ENCODE results near the gene PWWP2B. TPM values are rescaled to one million over a fixed set of nuclear protein-coding genes. Genes with fewer than 3 reads are reported as not detected.

Gene PWWP2B
- total and polyA plus RNA-seq, 11 donors, result 10.5 to 23.5 (median 15.3) TPM

DNA sequence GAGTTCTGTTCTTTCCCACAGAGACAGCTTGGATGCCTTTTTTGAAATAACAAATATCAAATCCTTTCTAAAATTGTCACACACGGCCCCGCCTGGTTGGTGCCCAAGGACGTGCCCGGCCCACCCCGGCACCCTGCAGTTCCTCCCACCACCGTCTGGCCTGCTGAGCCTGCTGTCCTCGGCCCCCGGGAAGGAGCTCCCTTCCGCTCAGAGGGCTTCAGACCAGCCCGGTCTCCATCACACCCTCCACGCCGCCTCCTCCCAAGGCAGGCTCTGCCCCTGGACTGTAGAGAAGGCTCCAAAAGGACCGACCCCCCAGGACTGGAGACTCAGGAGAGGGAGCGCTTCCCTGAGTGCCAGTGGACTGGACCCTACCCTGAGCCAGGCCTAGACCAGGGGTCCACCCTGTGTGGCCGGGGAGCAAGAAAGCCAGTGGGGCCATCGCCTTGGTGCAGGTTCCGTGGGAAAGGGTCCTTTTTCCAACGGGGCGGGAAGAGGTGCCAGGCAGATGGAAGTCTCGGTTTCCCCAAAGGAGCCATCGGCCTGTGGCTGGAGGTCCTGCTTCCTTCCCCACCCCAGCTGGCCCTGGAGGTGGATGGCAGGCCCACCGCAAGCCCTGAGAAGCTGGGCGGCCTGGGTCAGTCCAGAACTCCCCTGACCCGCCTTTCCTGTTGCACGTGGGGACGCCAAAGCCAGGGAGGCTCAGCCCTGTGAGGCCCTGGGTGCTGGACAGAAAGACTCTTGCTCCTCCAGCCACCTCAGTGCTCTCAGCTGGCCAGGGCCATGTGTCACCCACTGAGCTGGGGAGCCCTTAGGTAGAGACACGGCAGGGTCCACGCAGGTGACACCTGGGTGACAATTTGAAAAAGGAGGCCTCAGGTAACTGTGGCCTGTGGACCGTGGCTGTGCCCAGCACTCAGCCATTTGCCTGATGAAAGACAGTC, 69.8 kb downstream of the PWWP2B start:
- ATAC-seq (no peak), DNase-seq (peak in 3 of 5 donors; percentile 7 to 48 (median 32))
- Histone ChIP-seq H3K4me3 (no peak overlapping the region), H3K36me3 (no peaks in the 10 kb centered on the region), H3K27ac (peak overlapping the region in 7 of 12 donors; percentile 22 to 97 (median 97)), H3K27me3 (no peaks in the 10 kb centered on the region), H3K4me1 (peaks cover 0 to 79% (median 39%) of the 10 kb centered on the region in 12 donors), H3K9me3 (peaks cover 0 to 5% (median 0%) of the 10 kb centered on the region in 12 donors)
- WGBS, 4 donors, result 86 to 90% (median 89%) methylated on average over 23 to 29 of the region's 29 CpGs
- intact Hi-C loops (cut with DNase I), result loop anchor here in 3 of 10 donors (5.0 kb wide), 3 partner anchors 36 to 51 kb away; no protein-coding TSS in a partner anchor
- TF ChIP-seq, protein P1, sequence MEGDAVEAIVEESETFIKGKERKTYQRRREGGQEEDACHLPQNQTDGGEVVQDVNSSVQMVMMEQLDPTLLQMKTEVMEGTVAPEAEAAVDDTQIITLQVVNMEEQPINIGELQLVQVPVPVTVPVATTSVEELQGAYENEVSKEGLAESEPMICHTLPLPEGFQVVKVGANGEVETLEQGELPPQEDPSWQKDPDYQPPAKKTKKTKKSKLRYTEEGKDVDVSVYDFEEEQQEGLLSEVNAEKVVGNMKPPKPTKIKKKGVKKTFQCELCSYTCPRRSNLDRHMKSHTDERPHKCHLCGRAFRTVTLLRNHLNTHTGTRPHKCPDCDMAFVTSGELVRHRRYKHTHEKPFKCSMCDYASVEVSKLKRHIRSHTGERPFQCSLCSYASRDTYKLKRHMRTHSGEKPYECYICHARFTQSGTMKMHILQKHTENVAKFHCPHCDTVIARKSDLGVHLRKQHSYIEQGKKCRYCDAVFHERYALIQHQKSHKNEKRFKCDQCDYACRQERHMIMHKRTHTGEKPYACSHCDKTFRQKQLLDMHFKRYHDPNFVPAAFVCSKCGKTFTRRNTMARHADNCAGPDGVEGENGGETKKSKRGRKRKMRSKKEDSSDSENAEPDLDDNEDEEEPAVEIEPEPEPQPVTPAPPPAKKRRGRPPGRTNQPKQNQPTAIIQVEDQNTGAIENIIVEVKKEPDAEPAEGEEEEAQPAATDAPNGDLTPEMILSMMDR (IDR thresholded peaks at IDR 0.05), result no peak
- TF ChIP-seq POLR2A (IDR thresholded peaks at IDR 0.05), result no peak

Other genes starting within 250 kb of the PWWP2B start
- 100 to 1,000 TPM in 1 of 9 donors, 10 to 100 TPM in 8; 13.2 to 127 (median 45.9) TPM for gene DPYSL4, start 210.3 kb upstream of the PWWP2B start, total RNA-seq
- gene DPYSL4, start 210.3 kb upstream of the PWWP2B start, polyA plus RNA-seq, result 10 to 100 TPM in 1 of 2 donors, 1 to 10 TPM in 1; 4.0 to 33.1 TPM
- 1 to 10 TPM; 3.8 to 9.8 (median 6.2) TPM for gene STK32C, start 89.2 kb upstream of the PWWP2B start, total RNA-seq
- 1 to 10 TPM; 4.7 to 8.2 TPM for gene STK32C, start 89.2 kb upstream of the PWWP2B start, polyA plus RNA-seq
- gene LRRC27, start 65.0 kb upstream of the PWWP2B start, total RNA-seq, result 1 to 10 TPM; 2.6 to 8.9 (median 5.0) TPM
- gene LRRC27, start 65.0 kb upstream of the PWWP2B start, polyA plus RNA-seq, result 1 to 10 TPM; 5.1 to 7.6 TPM
- 100 to 1,000 TPM in 6 of 9 donors, 10 to 100 TPM in 3; 78.1 to 179 (median 113) TPM for gene INPP5A, start 140.6 kb downstream of the PWWP2B start, total RNA-seq
- gene INPP5A, start 140.6 kb downstream of the PWWP2B start, polyA plus RNA-seq, result 10 to 100 TPM; 38.6 to 60.1 TPM

All from heart left ventricle (tissue), 16 donors.